GM12878 (cell line): ENCODE results near the gene SLC35A2. TPM values are rescaled to one million over a fixed set of nuclear protein-coding genes. Genes with fewer than 3 reads are reported as not detected.

Source experiments
- ATF7 ChIP-seq: fragments of 450-650 bp; IDR thresholded peaks from 2 replicates; pipeline ENCODE4 v1.6.1; 2016; ENCODE audit warnings: low read depth, mild to moderate bottlenecking
- BCLAF1 ChIP-seq: fragments of 450-650 bp; IDR thresholded peaks from 2 replicates; pipeline ENCODE4 v1.6.1; 2017; ENCODE audit warnings: antibody characterized with exemption, mild to moderate bottlenecking, moderate library complexity
- IRF4 ChIP-seq: IDR thresholded peaks from 2 replicates; pipeline ENCODE4 v1.6.1; 2011; ENCODE audit warnings: low read depth, low read length
- JUND ChIP-seq: IDR thresholded peaks from 2 replicates; pipeline ENCODE4 v1.6.1; 2012; ENCODE audit warnings: low read depth, mild to moderate bottlenecking, low read length, improper control_type of control experiment, moderate library complexity
- MEF2A ChIP-seq: IDR thresholded peaks from 2 replicates; pipeline ENCODE4 v1.6.1; 2011; ENCODE audit warnings: low read depth, mild to moderate bottlenecking, low read length, moderate library complexity; ENCODE audit not compliant: insufficient read depth
- MEF2B ChIP-seq: fragments of 450-650 bp; IDR thresholded peaks from 2 replicates; pipeline ENCODE4 v1.6.1; 2018; ENCODE audit warnings: mild to moderate bottlenecking, moderate library complexity; ENCODE audit not compliant: partially characterized antibody, poor library complexity, severe bottlenecking
- NFYA ChIP-seq: IDR thresholded peaks from 2 replicates; pipeline ENCODE4 v1.6.1; 2011; ENCODE audit warnings: low read depth, mild to moderate bottlenecking, low read length, improper control_type of control experiment, borderline replicate concordance
- POLR2A ChIP-seq: IDR thresholded peaks from 2 replicates; pipeline ENCODE4 v1.6.1; 2011; ENCODE audit warnings: low read depth, mild to moderate bottlenecking, low read length
- POLR2AphosphoS2 ChIP-seq: IDR thresholded peaks from 2 replicates; pipeline ENCODE4 v1.6.1; 2011; ENCODE audit warnings: low read depth, mild to moderate bottlenecking, low read length, improper control_type of control experiment, moderate library complexity
- PRDM15 ChIP-seq: fragments of 450-650 bp; formaldehyde crosslinking; IDR thresholded peaks from 2 replicates; pipeline ENCODE4 v1.4.0; 2020; ENCODE audit warnings: mild to moderate bottlenecking, moderate library complexity
- RB1 ChIP-seq: fragments of 450-650 bp; formaldehyde crosslinking; IDR thresholded peaks from 2 replicates; pipeline ENCODE4 v1.6.1; 2017; ENCODE audit warnings: mild to moderate bottlenecking, borderline replicate concordance
- RFX5 ChIP-seq: IDR thresholded peaks from 2 replicates; pipeline ENCODE4 v1.6.1; 2011; ENCODE audit warnings: low read depth, low read length, improper control_type of control experiment
- SUPT20H ChIP-seq: IDR thresholded peaks from 2 replicates; pipeline ENCODE4 v1.6.1; 2011; ENCODE audit warnings: low read depth, mild to moderate bottlenecking, low read length, moderate library complexity, borderline replicate concordance; ENCODE audit not compliant: control insufficient read depth
- polyA plus RNA-seq, 11 experiments: library from polyadenylated mRNA; depleted of rRNA in 4 of 11; unstranded in 6 of 11; stranded (reverse) in 5 of 11; fragments of >200 nt; fragmentation: Nextera tagmentation in 4 of 11; fragmentation: Illumina TruSeq in 1 of 11; extraction: Ambion mirVana in 4 of 11; extraction: Trizol in 1 of 11; gene quantifications; 1 replicate in 1 of 11; 2 replicates in 10 of 11; pipeline versions ENCODE4 v1.2.1 to v1.2.3, GENCODE V29; 2011 to 2016; ENCODE audit warnings: inconsistent platforms in 2 of 11, missing spikeins in 2 of 11, low read depth in 1 of 11
- total RNA-seq, 4 experiments: library from RNA; depleted of rRNA in 3 of 4; stranded (reverse); fragments of >200 nt in 3 of 4; fragmentation: Illumina TruSeq in 1 of 4; extraction: Trizol in 1 of 4; gene quantifications; 2 replicates each; pipeline versions ENCODE4 v1.2.1 to v1.2.3, GENCODE V29; 2013 to 2021
- TF ChIP-seq, protein P1 (sequence below): IDR thresholded peaks from 2 replicates; pipeline ENCODE4 v1.6.1; 2012; ENCODE audit warnings: low read depth, low read length, improper control_type of control experiment
- TF ChIP-seq, protein P2 (sequence below): IDR thresholded peaks from 2 replicates; pipeline ENCODE4 v1.6.1; 2011; ENCODE audit warnings: borderline replicate concordance, low read depth, mild to moderate bottlenecking, moderate library complexity, mixed read lengths, low read length; ENCODE audit not compliant: insufficient read depth; ENCODE audit errors: extremely low read length
- TF ChIP-seq, protein P3 (sequence below): fragments of 450-650 bp; conservative IDR thresholded peaks from 2 replicates; pipeline ENCODE4 v1.6.1; 2017; ENCODE audit warnings: mild to moderate bottlenecking, moderate library complexity

Gene SLC35A2
- total and polyA plus RNA-seq, 10 of the 15 experiments (the other 5 are each of a cell fraction or from before 2014, with no cell fraction given) = 2.1 to 27.4 (median 14.9) TPM

- TF ChIP-seq, protein P1, sequence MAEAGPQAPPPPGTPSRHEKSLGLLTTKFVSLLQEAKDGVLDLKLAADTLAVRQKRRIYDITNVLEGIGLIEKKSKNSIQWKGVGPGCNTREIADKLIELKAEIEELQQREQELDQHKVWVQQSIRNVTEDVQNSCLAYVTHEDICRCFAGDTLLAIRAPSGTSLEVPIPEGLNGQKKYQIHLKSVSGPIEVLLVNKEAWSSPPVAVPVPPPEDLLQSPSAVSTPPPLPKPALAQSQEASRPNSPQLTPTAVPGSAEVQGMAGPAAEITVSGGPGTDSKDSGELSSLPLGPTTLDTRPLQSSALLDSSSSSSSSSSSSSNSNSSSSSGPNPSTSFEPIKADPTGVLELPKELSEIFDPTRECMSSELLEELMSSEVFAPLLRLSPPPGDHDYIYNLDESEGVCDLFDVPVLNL = no peak
- TF ChIP-seq NFYA (no peak), IRF4 (peak; percentile 32; the same call in 1 of the 2 replicates), PRDM15 (CRISPR knock-in tag) (no peak), POLR2AphosphoS2 (peak; percentile 82), MEF2A (peak; percentile 96), RFX5 (no peak), MEF2B (peak; percentile 96), RB1 (peak; percentile 76; the same call in 1 of the 2 replicates), ATF7 (peak; percentile 64), SUPT20H (no peak), POLR2A (peak; percentile 65), JUND (no peak), BCLAF1 (no peak)
- TF ChIP-seq, protein P2, sequence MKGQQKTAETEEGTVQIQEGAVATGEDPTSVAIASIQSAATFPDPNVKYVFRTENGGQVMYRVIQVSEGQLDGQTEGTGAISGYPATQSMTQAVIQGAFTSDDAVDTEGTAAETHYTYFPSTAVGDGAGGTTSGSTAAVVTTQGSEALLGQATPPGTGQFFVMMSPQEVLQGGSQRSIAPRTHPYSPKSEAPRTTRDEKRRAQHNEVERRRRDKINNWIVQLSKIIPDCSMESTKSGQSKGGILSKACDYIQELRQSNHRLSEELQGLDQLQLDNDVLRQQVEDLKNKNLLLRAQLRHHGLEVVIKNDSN = peak; percentile 80
- TF ChIP-seq, protein P3, sequence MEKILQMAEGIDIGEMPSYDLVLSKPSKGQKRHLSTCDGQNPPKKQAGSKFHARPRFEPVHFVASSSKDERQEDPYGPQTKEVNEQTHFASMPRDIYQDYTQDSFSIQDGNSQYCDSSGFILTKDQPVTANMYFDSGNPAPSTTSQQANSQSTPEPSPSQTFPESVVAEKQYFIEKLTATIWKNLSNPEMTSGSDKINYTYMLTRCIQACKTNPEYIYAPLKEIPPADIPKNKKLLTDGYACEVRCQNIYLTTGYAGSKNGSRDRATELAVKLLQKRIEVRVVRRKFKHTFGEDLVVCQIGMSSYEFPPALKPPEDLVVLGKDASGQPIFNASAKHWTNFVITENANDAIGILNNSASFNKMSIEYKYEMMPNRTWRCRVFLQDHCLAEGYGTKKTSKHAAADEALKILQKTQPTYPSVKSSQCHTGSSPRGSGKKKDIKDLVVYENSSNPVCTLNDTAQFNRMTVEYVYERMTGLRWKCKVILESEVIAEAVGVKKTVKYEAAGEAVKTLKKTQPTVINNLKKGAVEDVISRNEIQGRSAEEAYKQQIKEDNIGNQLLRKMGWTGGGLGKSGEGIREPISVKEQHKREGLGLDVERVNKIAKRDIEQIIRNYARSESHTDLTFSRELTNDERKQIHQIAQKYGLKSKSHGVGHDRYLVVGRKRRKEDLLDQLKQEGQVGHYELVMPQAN = no peak; the same call in 1 of the 2 replicates
These were observed 25.8 kb upstream of the SLC35A2 start (continued) for GRCh38 chrX:48937054-48937907.
